SK-N-SH treated with all-trans-retinoic acid at 6 μM for 48 hours (cell line): Measurements from ENCODE around the gene TMEM164.
A peak's percentile ranks its signal among the peaks of the same experiment; 100 is the strongest.

Source experiments
- ATAC-seq: fragments of 200-7000 bp; cut with Tn5 transposase; 3 replicates; pipeline ENCODE4 v1.9.1; 2020; ENCODE audit warnings: mild to moderate bottlenecking, moderate library complexity
- ARNTL ChIP-seq: fragments of 450-650 bp; formaldehyde crosslinking; IDR thresholded peaks from 2 replicates; pipeline ENCODE4 v1.5.0; 2020; ENCODE audit warnings: low read depth, mild to moderate bottlenecking, moderate library complexity, borderline replicate concordance
- BACH2 ChIP-seq: fragments of 250-450 bp; sonication (Bioruptor Pico); IDR thresholded peaks from 2 replicates; pipeline ENCODE4 v1.9.0; 2021; ENCODE audit warnings: mild to moderate bottlenecking, borderline replicate concordance
- CSDC2 ChIP-seq: fragments of 250-450 bp; sonication (Bioruptor Pico); IDR thresholded peaks from 2 replicates; pipeline ENCODE4 v1.5.0; 2020; ENCODE audit warnings: mild to moderate bottlenecking, moderate library complexity
- ESRRG ChIP-seq: fragments of 250-450 bp; sonication (Bioruptor Pico); IDR thresholded peaks from 2 replicates; pipeline ENCODE4 v1.6.1; 2021; ENCODE audit warnings: mild to moderate bottlenecking
- GLIS3 ChIP-seq: fragments of 250-450 bp; sonication (Bioruptor Pico); IDR thresholded peaks from 2 replicates; pipeline ENCODE4 v1.5.0; 2020; ENCODE audit warnings: mild to moderate bottlenecking, moderate library complexity
- OSR1 ChIP-seq: fragments of 250-450 bp; sonication (Bioruptor Pico); IDR thresholded peaks from 2 replicates; pipeline ENCODE4 v1.8.0; 2022; ENCODE audit warnings: moderate library complexity, mild to moderate bottlenecking, inconsistent platforms
- PATZ1 ChIP-seq: fragments of 250-450 bp; sonication (Bioruptor Pico); IDR thresholded peaks from 2 replicates; pipeline ENCODE4 v1.8.0; 2020; ENCODE audit warnings: mild to moderate bottlenecking, moderate library complexity, borderline replicate concordance
- PPARA ChIP-seq: fragments of 250-450 bp; sonication (Bioruptor Pico); IDR thresholded peaks from 2 replicates; pipeline ENCODE4 v1.5.0; 2020; ENCODE audit warnings: mild to moderate bottlenecking, borderline replicate concordance
- RARB ChIP-seq: fragments of 250-450 bp; sonication (Bioruptor Pico); IDR thresholded peaks from 2 replicates; pipeline ENCODE4 v1.8.0; 2021; ENCODE audit warnings: mild to moderate bottlenecking, moderate library complexity
- SNAI2 ChIP-seq: fragments of 250-450 bp; sonication (Bioruptor Pico); IDR thresholded peaks from 2 replicates; pipeline ENCODE4 v1.5.0; 2020; ENCODE audit warnings: mild to moderate bottlenecking, moderate library complexity
- TCF4 ChIP-seq: fragments of 250-450 bp; sonication (Bioruptor Pico); IDR thresholded peaks from 2 replicates; pipeline ENCODE4 v1.8.0; 2021; ENCODE audit warnings: mild to moderate bottlenecking, moderate library complexity, borderline replicate concordance
- ZC3H10 ChIP-seq: fragments of 250-450 bp; sonication (Bioruptor Pico); IDR thresholded peaks from 2 replicates; pipeline ENCODE4 v1.5.1; 2021; ENCODE audit warnings: mild to moderate bottlenecking, moderate library complexity
- ZFP3 ChIP-seq: fragments of 250-450 bp; sonication (Bioruptor Pico); IDR thresholded peaks from 2 replicates; pipeline ENCODE4 v1.5.0; 2020; ENCODE audit warnings: mild to moderate bottlenecking, moderate library complexity
- ZFP30 ChIP-seq: fragments of 450-650 bp; formaldehyde crosslinking; IDR thresholded peaks from 2 replicates; pipeline ENCODE4 v1.5.0; 2022; ENCODE audit warnings: mild to moderate bottlenecking, moderate library complexity
- ZNF565 ChIP-seq: fragments of 450-650 bp; formaldehyde crosslinking; conservative IDR thresholded peaks from 2 replicates; pipeline ENCODE4 v1.5.0; 2020; ENCODE audit warnings: low read depth, mild to moderate bottlenecking, moderate library complexity
- ZNF70 ChIP-seq: fragments of 450-650 bp; formaldehyde crosslinking; IDR thresholded peaks from 2 replicates; pipeline ENCODE4 v1.5.0; 2020; ENCODE audit warnings: mild to moderate bottlenecking, moderate library complexity
- ZNF8 ChIP-seq: fragments of 450-650 bp; formaldehyde crosslinking; IDR thresholded peaks from 2 replicates; pipeline ENCODE4 v1.5.0; 2020; ENCODE audit warnings: mild to moderate bottlenecking, moderate library complexity
- TF ChIP-seq, protein P1 (sequence below): fragments of 250-450 bp; sonication (Bioruptor Pico); IDR thresholded peaks from 2 replicates; pipeline ENCODE4 v1.5.1; 2021; ENCODE audit warnings: mild to moderate bottlenecking, moderate library complexity
- TF ChIP-seq, protein P2 (sequence below): fragments of 250-450 bp; sonication (Bioruptor Pico); IDR thresholded peaks from 2 replicates; pipeline ENCODE4 v1.8.0; 2021; ENCODE audit warnings: low read depth, mild to moderate bottlenecking, moderate library complexity, borderline replicate concordance

TMEM164 gene

DNA sequence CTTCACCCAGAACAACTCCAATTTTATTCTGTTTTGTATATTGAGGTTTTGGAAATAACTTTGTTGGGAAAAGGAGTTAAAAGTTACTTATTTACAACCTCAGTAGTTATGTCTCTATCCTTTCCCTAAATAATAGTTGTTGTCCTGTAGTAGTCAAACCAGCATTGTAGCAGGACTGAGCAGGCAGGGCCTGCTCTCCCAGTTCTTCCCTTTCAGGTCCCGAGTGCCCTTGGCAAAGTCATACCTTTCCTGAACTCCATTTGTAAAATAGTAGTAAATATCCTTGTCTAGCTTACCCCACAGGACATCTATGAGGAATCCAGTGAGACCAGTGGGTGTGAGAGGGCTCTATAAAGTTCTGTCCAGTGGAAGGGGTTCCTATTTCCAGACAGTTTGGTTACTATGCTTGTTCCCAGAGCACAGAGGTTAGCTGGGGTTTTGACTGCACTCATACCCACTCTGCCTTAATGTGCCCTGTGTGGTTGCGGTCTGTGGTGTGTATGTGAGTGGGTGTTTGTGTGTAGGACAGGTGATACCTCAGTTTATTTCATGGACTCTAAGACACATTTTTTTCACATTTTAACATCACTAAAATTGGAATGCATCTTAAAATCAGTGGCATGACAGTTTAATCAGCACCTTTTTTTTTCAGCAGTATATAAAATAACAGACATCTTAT is 178.7 kb downstream of the TMEM164 start:
- TF ChIP-seq ARNTL (CRISPR knock-in tag) = no peak
- TF ChIP-seq OSR1 (CRISPR knock-in tag) = no peak
- no peak for TF ChIP-seq ZFP3
- TF ChIP-seq ZC3H10 = no peak
- TF ChIP-seq ZNF565 (CRISPR knock-in tag) = no peak
- TF ChIP-seq PATZ1 (CRISPR knock-in tag) = no peak
- ATAC-seq = peak; percentile 10; the same call in 1 of the 3 replicates

DNA sequence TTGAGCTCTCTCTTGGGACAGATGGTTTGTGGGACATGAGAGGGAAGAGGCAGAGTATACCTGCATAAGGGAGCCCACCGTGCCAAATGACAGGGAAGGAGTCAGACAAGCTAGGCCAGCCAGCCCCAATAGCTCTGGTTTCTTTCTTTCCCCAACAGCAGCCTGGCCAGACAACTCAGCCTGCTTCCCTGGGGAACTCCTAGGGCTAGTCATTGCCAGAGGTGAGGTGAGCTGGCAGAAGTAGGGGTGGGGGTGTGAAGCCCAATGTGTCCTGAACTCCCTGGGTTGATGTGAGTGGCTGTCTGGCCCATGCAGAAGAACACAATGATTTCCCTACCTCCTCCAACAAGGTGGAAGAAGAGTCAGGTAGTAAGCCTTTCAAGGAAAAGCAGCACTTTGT is 179.4 kb downstream of the TMEM164 start:
- no peak for ATAC-seq

DNA sequence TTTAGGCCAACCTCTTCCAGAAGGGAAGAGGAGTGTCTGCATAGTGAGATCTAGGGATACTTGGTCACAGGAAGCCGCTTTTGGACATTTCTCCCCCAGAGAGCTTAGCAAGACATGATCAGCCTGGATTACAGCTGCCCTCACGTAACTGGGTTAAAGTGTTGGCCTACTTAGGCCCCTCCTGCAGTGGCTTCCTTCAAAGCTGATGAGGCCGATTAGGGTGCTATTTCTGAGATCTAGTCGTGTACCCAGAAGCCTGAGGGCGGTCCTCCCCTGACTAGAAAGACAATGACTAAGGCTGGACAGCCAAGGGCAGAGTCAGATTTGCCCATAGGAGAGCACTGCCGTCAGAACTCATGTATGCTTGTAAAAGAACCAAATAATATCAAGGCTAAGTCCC is 180.0 kb downstream of the TMEM164 start:
- no peak for TF ChIP-seq TCF4 (CRISPR knock-in tag)
- TF ChIP-seq, protein P1, sequence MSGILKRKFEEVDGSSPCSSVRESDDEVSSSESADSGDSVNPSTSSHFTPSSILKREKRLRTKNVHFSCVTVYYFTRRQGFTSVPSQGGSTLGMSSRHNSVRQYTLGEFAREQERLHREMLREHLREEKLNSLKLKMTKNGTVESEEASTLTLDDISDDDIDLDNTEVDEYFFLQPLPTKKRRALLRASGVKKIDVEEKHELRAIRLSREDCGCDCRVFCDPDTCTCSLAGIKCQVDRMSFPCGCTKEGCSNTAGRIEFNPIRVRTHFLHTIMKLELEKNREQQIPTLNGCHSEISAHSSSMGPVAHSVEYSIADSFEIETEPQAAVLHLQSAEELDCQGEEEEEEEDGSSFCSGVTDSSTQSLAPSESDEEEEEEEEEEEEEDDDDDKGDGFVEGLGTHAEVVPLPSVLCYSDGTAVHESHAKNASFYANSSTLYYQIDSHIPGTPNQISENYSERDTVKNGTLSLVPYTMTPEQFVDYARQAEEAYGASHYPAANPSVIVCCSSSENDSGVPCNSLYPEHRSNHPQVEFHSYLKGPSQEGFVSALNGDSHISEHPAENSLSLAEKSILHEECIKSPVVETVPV (CRISPR knock-in tag) = no peak
- TF ChIP-seq, protein P2, sequence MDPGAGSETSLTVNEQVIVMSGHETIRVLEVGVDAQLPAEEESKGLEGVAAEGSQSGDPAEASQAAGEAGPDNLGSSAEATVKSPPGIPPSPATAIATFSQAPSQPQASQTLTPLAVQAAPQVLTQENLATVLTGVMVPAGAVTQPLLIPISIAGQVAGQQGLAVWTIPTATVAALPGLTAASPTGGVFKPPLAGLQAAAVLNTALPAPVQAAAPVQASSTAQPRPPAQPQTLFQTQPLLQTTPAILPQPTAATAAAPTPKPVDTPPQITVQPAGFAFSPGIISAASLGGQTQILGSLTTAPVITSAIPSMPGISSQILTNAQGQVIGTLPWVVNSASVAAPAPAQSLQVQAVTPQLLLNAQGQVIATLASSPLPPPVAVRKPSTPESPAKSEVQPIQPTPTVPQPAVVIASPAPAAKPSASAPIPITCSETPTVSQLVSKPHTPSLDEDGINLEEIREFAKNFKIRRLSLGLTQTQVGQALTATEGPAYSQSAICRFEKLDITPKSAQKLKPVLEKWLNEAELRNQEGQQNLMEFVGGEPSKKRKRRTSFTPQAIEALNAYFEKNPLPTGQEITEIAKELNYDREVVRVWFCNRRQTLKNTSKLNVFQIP = no peak
- no peak for TF ChIP-seq GLIS3 (CRISPR knock-in tag)
- no peak for TF ChIP-seq ZC3H10
- no peak for TF ChIP-seq CSDC2 (CRISPR knock-in tag)
- TF ChIP-seq, all 23 proteins: peak for 0
- ATAC-seq = no peak

More for the DNA sequence above, 179.4 kb downstream of the TMEM164 start:
- TF ChIP-seq TCF4 (CRISPR knock-in tag) (no peak), PATZ1 (CRISPR knock-in tag) (no peak), CSDC2 (CRISPR knock-in tag) (no peak), PPARA (CRISPR knock-in tag) (no peak), SNAI2 (CRISPR knock-in tag) (no peak), BACH2 (no peak), ZNF70 (CRISPR knock-in tag) (no peak), ZFP30 (CRISPR knock-in tag) (no peak)

DNA sequence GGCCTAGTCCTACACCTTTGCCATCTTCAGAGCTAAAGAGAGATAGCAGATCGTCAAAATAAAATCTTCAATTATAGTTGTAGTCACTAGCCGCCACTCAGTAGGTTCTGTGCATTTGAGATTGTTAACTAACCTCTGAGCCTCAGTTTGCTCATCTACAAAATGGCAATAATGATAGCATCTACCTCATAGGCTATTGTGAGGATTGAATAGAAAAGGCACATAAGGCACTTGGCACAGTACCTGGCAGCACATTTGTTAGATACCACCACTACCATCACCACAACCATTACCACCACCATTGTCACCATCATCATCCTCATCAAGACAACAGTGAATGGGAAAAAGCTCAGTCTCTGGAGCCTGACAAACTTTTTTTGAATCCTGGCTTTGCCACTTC is 180.4 kb downstream of the TMEM164 start:
- no peak for ATAC-seq
- TF ChIP-seq CSDC2 (CRISPR knock-in tag) = no peak
- no peak for TF ChIP-seq ARNTL (CRISPR knock-in tag)
- TF ChIP-seq ZNF8 (CRISPR knock-in tag) = no peak
- TF ChIP-seq, all 23 proteins: peak for 0

GRCh38 chrX:110188701-110189558 is 186.0 kb downstream of the TMEM164 start:
- no peak for ATAC-seq

More at GRCh38 chrX:110188701-110189558, 186.0 kb downstream of the TMEM164 start:
- TF ChIP-seq RARB (CRISPR knock-in tag) = no peak
- TF ChIP-seq ARNTL (CRISPR knock-in tag) = no peak
- no peak for TF ChIP-seq ESRRG (CRISPR knock-in tag)
- TF ChIP-seq, all 23 proteins: peak for 0
